Kidney capillary endothelial cell (primary cell): ENCODE data around the gene PSD2.

ENCODE experiments used
- DNase-seq: peaks from one replicate; pipeline ENCODE4 v3.0.0-alpha.2; 2018; ENCODE audit warnings: low spot score

PSD2 gene

GRCh38 chr5:139795074-139796001, at the start of gene PSD2:
Gene PSD2 (plus strand): TSS chr5:139795808. CDS start chr5:139809441, 13,633 bp downstream.
- DNase-seq, result no peak

- DNase-seq, result no peak
Observed at GRCh38 chr5:139746691-139747582, 48.7 kb upstream of the PSD2 start.

GRCh38 chr5:139747583-139748504, 47.8 kb upstream of the PSD2 start:
- DNase-seq, result no peak

- no peak for DNase-seq
Observed at GRCh38 chr5:139748505-139748826, 47.1 kb upstream of the PSD2 start.

GRCh38 chr5:139749242-139749641, 46.4 kb upstream of the PSD2 start:
- DNase-seq, result no peak

GRCh38 chr5:139751236-139751635, 44.4 kb upstream of the PSD2 start:
- no peak for DNase-seq

GRCh38 chr5:139752506-139753473, 42.8 kb upstream of the PSD2 start:
- DNase-seq, result no peak

GRCh38 chr5:139755892-139756671, 39.5 kb upstream of the PSD2 start:
- DNase-seq, result no peak

- no peak for DNase-seq
Observed at GRCh38 chr5:139756971-139757370, 38.6 kb upstream of the PSD2 start.

GRCh38 chr5:139757727-139758509, 37.7 kb upstream of the PSD2 start:
- DNase-seq, result no peak

GRCh38 chr5:139758510-139759075, 37.0 kb upstream of the PSD2 start:
- no peak for DNase-seq

GRCh38 chr5:139759219-139759721, 36.3 kb upstream of the PSD2 start:
- DNase-seq, result no peak

- DNase-seq, result no peak
Observed at GRCh38 chr5:139760066-139761056, 35.2 kb upstream of the PSD2 start.

- no peak for DNase-seq
Observed at GRCh38 chr5:139761057-139761450, 34.6 kb upstream of the PSD2 start.

- DNase-seq, result no peak
Observed at GRCh38 chr5:139761501-139761900, 34.1 kb upstream of the PSD2 start.

- no peak for DNase-seq
Observed at GRCh38 chr5:139762615-139763170, 32.9 kb upstream of the PSD2 start.
